Heart left ventricle (tissue), 16 donors: ENCODE results near the gene DYDC2. TPM values are rescaled to one million over a fixed set of nuclear protein-coding genes. Genes with fewer than 3 reads are reported as not detected.
"Not testable (repeated sequence)": the region's sequence is repeated elsewhere in the genome, so short reads cannot be mapped to it uniquely, and the experiment has no call there.

Source experiments
- ATAC-seq, 4 donors: fragments of 200-7000 bp; cut with Tn5 transposase; one replicate each; pipeline ENCODE4 v1.9.1; 2020 to 2022; ENCODE audit warnings: moderate library complexity in 4 of 4, mild to moderate bottlenecking in 3 of 4, moderate number of reproducible peaks in 1 of 4
- DNase-seq, 5 donors: peaks; one replicate each; pipeline ENCODE4 v3.0.0-alpha.2; 2020
- H3K27ac ChIP-seq, 12 donors: fragments of 200-600 bp; sonication (generic) in 4 of 12; one replicate each; pipeline versions ENCODE4 v1.5.0 to v1.8.0; 2016 to 2022; ENCODE audit warnings: mild to moderate bottlenecking in 2 of 12
- H3K27me3 ChIP-seq, 9 donors: fragments of 200-600 bp; sonication (generic) in 2 of 9; one replicate each; pipeline versions ENCODE4 v1.5.1 to v1.8.0; 2016 to 2022; ENCODE audit warnings: mild to moderate bottlenecking in 3 of 9
- H3K36me3 ChIP-seq, 9 donors: fragments of 200-600 bp; sonication (generic) in 2 of 9; one replicate each; pipeline versions ENCODE4 v1.5.0 to v1.8.0; 2018 to 2022; ENCODE audit warnings: mild to moderate bottlenecking in 2 of 9
- H3K4me1 ChIP-seq, 12 donors: fragments of 200-600 bp; sonication (generic) in 4 of 12; one replicate each; pipeline versions ENCODE4 v1.5.0 to v1.8.0; 2016 to 2022; ENCODE audit warnings: mild to moderate bottlenecking in 3 of 12
- H3K4me3 ChIP-seq, 12 donors: fragments of 200-600 bp; sonication (generic) in 4 of 12; one replicate each; pipeline versions ENCODE4 v1.5.0 to v1.8.0; 2017 to 2022; ENCODE audit warnings: mild to moderate bottlenecking in 9 of 12, moderate library complexity in 4 of 12
- H3K9me3 ChIP-seq, 12 donors: fragments of 200-600 bp; sonication (generic) in 4 of 12; one replicate each; pipeline versions ENCODE4 v1.5.0 to v1.8.0; 2016 to 2022; ENCODE audit warnings: mild to moderate bottlenecking in 1 of 12
- CTCF ChIP-seq, 12 donors: fragments of 200-600 bp; sonication (generic) in 4 of 12; IDR thresholded peaks; one replicate each; pipeline versions ENCODE4 v1.5.0 to v1.8.0; 2018 to 2022; ENCODE audit warnings: antibody characterized with exemption in 12 of 12, mild to moderate bottlenecking in 5 of 12
- POLR2A ChIP-seq, 2 donors: fragments of 450-650 bp; IDR thresholded peaks; one replicate each; pipeline ENCODE4 v1.6.1; 2017; ENCODE audit warnings: antibody characterized with exemption in 2 of 2, mild to moderate bottlenecking in 2 of 2, moderate library complexity in 2 of 2
- WGBS, 4 donors: extraction: QIAGEN DNeasy Blood & Tissue Kit in 2 of 4; methylation state at CpG; one replicate each; pipeline versions ENCODE4 v1.1.5 to v1.1.7; 2013 to 2018; 5-methylcytosine and 5-hydroxymethylcytosine counted together
- intact Hi-C, 10 donors: fragments of 100-400 bp; cut with DNase I; formaldehyde crosslinking; loops; one replicate each; pipeline versions ENCODE4 v1.11.1 to v1.14.2; 2022
- polyA plus RNA-seq, 2 donors: library from polyadenylated mRNA; stranded (reverse); fragments of 200-250 nt; gene quantifications; one replicate each; pipeline ENCODE4 v1.2.3, GENCODE V29; 2013
- total RNA-seq, 9 donors: library from RNA; depleted of rRNA in 2 of 9; stranded (reverse); fragments of >200 nt in 2 of 9; fragmentation: NEBNext Ultra II Directional in 3 of 9; extraction: Animal tissue kit (Norgen Biotek cat#: 25700) in 3 of 9; gene quantifications; one replicate each; pipeline versions ENCODE4 v1.1.0 to v1.2.4, GENCODE V29; 2016 to 2023
- donor health status: ischemic (EF 13 %, LVEDD 7.1; RV severe dilation, severe dysfunction).
- donor health status: healthy with polysubstance abuse.
- donor health status: DM: no; HTN: yes; CAD: no.
- donor health status: DM: no; HTN: no; CAD: no.
- donor health status: ischemic (EF 25% LVEDD 6.9; RV normal size, moderate dysfunction).
- donor health status: ischemic (EF 25% LVEDD 5.7; RV mildly dilated, moderate dysfunction).
- donor health status: healthy.
- donor health status: DM: yes; HTN: yes; CAD: no.
- donor health status: ischemic (EF 35%, LVEDD 5.7; RV mildly dilated, moderate dysfunction).
- donor health status: nonischemic (EF 11% LVEDD 7.7; RV severe dilation, severe dysfunction).
- donor health status: DM: yes; HTN: yes; CAD: no.
- donor health status: PGD.
- donor health status: ischemic (EF 29% LVEDD 5.4; RV normal size, mild dysfunction).
- donor health status: nonischemic (EF 23%, LVEDD 6.1; RV moderate dilation, normal function).

The DYDC2 gene
- total and polyA plus RNA-seq, 11 donors, result not detected

- Histone ChIP-seq H3K4me1 (peaks cover 3 to 74% (median 54%) of the 10 kb centered on the region in 12 donors), H3K36me3 (peaks cover 0 to 6% (median 0%) of the 10 kb centered on the region in 9 donors), H3K9me3 (no peaks in the 10 kb centered on the region), H3K4me3 (peak overlapping the region in 1 of 12 donors; percentile 4), H3K27me3 (no peaks in the 10 kb centered on the region), H3K27ac (peak overlapping the region; percentile 5 to 85 (median 63))
- intact Hi-C loops, result no loop called here
- ATAC-seq, result peak in 2 of 4 donors; percentile 16 to 21
- DNase-seq, result no peak
- 62 to 66% (median 63%) methylated on average over 3 of the region's 3 CpGs for WGBS, 4 donors
- TF ChIP-seq POLR2A (IDR thresholded peaks at IDR 0.05) (no peak), CTCF (IDR thresholded peaks at IDR 0.05) (no peak)
Measured at GRCh38 chr10:80415734-80416478, 59.3 kb downstream of the DYDC2 start.

- Histone ChIP-seq H3K4me1 (peaks cover 3 to 67% (median 49%) of the 10 kb centered on the region in 12 donors), H3K27ac (peak overlapping the region in 11 of 12 donors; percentile 40 to 85 (median 69)), H3K9me3 (no peaks in the 10 kb centered on the region), H3K4me3 (peak overlapping the region in 1 of 12 donors; percentile 4), H3K36me3 (peaks cover 0 to 13% (median 1%) of the 10 kb centered on the region in 9 donors), H3K27me3 (no peaks in the 10 kb centered on the region)
- ATAC-seq, result peak; percentile 91 to 95 (median 92)
- DNase-seq, result peak; percentile 66 to 86 (median 73)
- TF ChIP-seq CTCF (IDR thresholded peaks at IDR 0.05), result no peak
- TF ChIP-seq POLR2A (IDR thresholded peaks at IDR 0.05), result no peak
- WGBS, 4 donors, result 42 to 59% (median 42%) methylated on average over 15 of the region's 15 CpGs
- intact Hi-C loops, result no loop called here
Measured at GRCh38 chr10:80416479-80417098, 60.0 kb downstream of the DYDC2 start.

- intact Hi-C loops, H3K27me3 ChIP-seq, ATAC-seq, DNase-seq, H3K9me3 ChIP-seq, H3K4me3 ChIP-seq: not testable (repeated sequence)
- peak overlapping the region in 4 of 12 donors; percentile 37 to 84 (median 58) for H3K27ac ChIP-seq
- H3K4me1 ChIP-seq, result peaks cover 2 to 61% (median 42%) of the 10 kb centered on the region in 12 donors
- peaks cover 0 to 19% (median 7%) of the 10 kb centered on the region in 9 donors for H3K36me3 ChIP-seq
- 78 to 81% (median 79%) methylated on average over 6 of the region's 6 CpGs for WGBS, 4 donors
Measured at GRCh38 chr10:80417256-80417655, 60.7 kb downstream of the DYDC2 start.

Other genes with a start within 250 kb of the DYDC2 start
- gene PLAC9, start 224.1 kb upstream of the DYDC2 start, total RNA-seq, result 10 to 100 TPM; 16.5 to 51.6 (median 25.1) TPM
- gene PLAC9, start 224.1 kb upstream of the DYDC2 start, polyA plus RNA-seq, result 10 to 100 TPM; 26.5 to 45.8 TPM
- gene ANXA11, start 151.2 kb upstream of the DYDC2 start, total RNA-seq, result 100 to 1,000 TPM; 281 to 440 (median 368) TPM
- gene ANXA11, start 151.2 kb upstream of the DYDC2 start, polyA plus RNA-seq, result 100 to 1,000 TPM; 152 to 487 TPM
- gene MAT1A, start 67.1 kb upstream of the DYDC2 start, total RNA-seq, result 1 to 10 TPM in 1 of 9 donors, under 1 TPM in 3, not detected in 5; 0.07 to 1.1 (median 0.46) TPM
- gene MAT1A, start 67.1 kb upstream of the DYDC2 start, polyA plus RNA-seq, result not detected
- gene DYDC1, start within 50 bp of the DYDC2 start, total RNA-seq, result not detected
- not detected for gene DYDC1, start within 50 bp of the DYDC2 start, polyA plus RNA-seq
- 100 to 1,000 TPM in 1 of 9 donors, 10 to 100 TPM in 8; 63.9 to 123 (median 78.6) TPM for gene PRXL2A, start 51.8 kb downstream of the DYDC2 start, total RNA-seq
- gene PRXL2A, start 51.8 kb downstream of the DYDC2 start, polyA plus RNA-seq, result 10 to 100 TPM; 69.9 to 74.4 TPM
- 10 to 100 TPM; 24.6 to 71.5 (median 39.6) TPM for gene TSPAN14, start 97.5 kb downstream of the DYDC2 start, total RNA-seq
- gene TSPAN14, start 97.5 kb downstream of the DYDC2 start, polyA plus RNA-seq, result 10 to 100 TPM; 17.4 to 46.3 TPM
- under 1 TPM in 1 of 9 donors, not detected in 8; 0.19 TPM for gene SH2D4B, start 181.1 kb downstream of the DYDC2 start, total RNA-seq
- not detected for gene SH2D4B, start 181.1 kb downstream of the DYDC2 start, polyA plus RNA-seq